Measurements from ENCODE around the gene GLI3. TPM values are rescaled to one million over a fixed set of nuclear protein-coding genes. Genes with fewer than 3 reads are reported as not detected.

Gene GLI3
- total RNA-seq, 1 donor from 2014 or later, result 17.1 TPM

DNA sequence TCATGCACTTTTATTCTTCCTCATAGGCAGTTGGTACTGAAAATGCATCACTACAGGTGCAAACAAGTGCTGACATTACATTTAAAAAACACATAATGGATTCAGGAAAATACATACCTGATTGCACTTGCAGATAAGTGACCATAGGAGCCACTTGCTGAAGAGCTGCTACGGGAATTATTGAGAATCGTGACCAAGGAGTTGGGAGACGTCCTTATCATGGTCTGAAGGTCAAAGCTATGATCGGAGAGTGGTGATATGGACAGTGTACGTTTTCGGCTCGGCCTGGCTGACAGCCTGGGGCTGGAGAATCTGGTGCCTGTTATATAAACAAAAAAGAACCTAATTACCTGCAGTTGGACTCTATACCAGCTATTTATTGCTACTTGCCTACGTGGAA is 197.1 kb downstream of the GLI3 start:
- DNase-seq (ENCODE audit: low spot score), result no peak

DNA sequence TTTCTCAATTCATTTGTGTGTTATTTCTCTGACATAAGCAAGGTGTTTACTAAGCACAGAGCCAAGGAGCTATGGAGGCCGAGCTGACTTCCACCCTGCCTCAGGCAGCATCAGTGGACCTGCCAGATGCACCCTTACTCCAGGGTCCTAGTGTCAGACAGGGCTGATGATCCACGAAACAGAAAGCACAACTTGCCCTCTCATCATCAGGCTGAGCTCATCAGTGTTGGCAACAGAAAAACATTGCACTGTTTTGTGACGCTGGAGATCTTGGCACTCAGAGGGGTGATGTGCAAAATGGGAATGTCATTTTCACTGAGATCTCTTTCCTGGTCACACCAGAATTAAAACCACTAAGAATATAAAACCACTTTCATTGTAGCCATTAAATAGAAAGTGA is 201.8 kb downstream of the GLI3 start:
- no peak for DNase-seq (ENCODE audit: low spot score)

DNA sequence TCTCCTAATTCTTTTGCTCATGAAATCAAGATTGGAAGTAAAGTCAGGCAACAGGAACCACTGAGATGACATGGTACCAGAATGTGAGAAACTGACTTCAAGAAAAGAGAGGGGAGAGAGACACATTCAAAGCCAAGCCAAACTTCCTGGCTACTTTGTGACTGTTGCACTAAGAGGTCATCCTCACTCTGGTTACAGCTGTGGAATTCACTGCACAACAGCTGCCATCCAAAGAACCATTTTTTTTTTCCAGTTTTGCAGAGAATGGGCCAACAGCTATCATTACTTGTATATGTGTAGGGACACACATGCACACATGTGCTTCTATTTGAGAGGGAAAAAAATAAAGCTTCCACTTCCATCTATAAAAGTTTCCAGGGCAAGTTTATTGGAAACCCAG is 203.5 kb downstream of the GLI3 start:
- DNase-seq (ENCODE audit: low spot score), result no peak

- DNase-seq (ENCODE audit: low spot score), result no peak
Observed at GRCh38 chr7:42029405-42029804, 207.6 kb downstream of the GLI3 start.

- no peak for DNase-seq (ENCODE audit: low spot score)
Observed at GRCh38 chr7:42027521-42027920, 209.5 kb downstream of the GLI3 start.

DNA sequence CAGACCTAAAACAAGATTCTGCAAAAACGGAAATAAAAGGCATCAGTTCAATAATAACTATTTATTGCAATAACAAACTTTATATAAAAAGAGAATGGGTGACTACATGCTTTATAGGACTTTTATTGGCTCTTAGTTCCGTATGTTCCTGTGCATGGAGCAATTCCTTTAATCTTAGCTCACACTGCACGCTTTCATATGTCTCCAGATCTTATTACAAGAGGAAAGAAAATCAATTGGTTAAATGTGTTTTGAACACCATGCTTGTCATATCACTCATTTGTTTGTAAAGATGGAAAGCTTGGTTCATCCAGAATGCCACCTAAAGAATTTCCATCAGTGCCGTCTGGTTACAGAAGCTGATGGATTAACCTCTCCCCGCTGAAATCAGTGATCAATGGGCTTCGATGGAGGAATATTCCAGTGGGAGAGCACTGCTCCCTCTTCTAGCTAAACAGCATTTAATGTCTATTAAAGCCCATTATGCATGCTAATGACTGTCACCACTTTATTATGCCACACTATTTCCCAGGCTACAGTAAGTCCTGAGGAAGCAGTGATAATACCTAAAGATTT is 210.3 kb downstream of the GLI3 start:
- DNase-seq (ENCODE audit: low spot score), result no peak

DNA sequence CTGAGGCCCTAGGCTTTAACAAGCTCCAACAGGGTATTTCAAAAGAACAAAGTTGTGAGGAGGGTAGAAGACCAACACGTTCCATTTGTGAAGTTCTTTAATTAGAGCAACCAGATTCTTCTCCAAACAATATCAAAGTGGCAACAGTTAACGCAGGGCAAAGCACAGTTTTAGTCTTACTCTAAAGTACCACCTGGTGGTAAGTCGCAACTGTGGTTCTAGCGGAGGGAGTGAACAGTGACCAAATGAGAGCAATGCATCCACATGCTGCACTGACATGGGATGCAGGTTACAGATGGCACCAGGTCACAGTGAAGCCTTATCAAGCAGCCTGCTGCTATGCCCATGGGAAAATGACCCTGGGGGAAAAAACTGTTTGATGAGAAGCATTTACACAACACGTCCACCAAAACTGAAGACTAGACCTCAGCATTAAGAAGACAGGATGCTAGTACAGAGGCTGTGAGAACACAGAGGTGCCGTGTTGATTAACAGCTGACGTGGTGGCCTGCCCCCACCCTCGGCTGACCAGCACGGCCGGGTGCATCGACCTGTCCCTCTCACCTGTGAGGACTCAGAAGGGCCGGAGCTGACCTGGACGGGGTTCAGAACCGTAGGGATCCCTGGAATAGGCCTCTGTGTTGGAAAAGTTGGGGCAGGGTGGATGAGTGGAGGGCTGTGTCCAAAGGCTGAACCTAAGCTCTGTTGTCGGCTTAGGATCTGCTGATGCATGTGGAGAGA is 211.2 kb downstream of the GLI3 start:
- DNase-seq (ENCODE audit: low spot score), result no peak

GRCh38 chr7:42024537-42024936 is 212.5 kb downstream of the GLI3 start:
- DNase-seq (ENCODE audit: low spot score), result no peak

DNA sequence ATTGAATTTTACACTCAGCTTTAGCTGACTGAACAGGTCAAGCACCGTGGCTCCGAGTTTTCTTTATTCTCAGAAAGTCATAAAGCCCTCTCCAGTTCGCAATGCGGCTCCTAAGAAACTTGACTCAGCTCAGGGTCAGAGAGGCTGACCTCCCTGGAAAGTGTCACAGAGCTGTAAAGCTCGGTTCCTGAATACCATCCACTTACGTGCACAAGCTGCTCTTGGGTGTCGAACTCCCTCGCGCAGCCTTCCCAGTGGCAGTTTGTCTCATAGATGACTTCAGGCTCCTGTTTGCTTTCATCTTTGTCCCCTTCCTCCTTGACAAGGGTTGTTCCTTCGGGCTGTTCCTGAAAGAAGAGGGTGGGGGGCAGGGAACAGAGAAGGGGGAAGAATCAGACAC is 213.7 kb downstream of the GLI3 start:
- DNase-seq (ENCODE audit: low spot score), result peak; percentile 10

GRCh38 chr7:42022791-42023190 is 214.2 kb downstream of the GLI3 start:
- no peak for DNase-seq (ENCODE audit: low spot score)

DNA sequence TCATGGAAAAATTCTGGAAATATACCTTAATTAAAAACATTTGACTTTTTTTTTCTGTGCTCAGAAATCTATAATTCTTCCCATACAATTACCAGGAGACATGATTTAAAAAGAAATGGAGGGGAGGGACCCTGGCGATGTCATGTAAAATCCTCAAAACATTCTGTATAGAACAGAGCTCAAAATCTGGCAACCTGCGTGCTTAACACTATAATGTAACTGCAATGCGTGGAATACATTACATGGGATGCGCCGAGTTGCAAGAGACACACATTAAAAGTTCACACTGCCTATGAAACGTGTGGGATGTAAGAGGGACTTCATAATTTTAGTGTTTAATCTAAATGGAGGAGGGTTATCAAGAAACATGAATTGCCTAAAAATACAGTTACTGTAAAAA is 215.0 kb downstream of the GLI3 start:
- DNase-seq (ENCODE audit: low spot score), result no peak

DNA sequence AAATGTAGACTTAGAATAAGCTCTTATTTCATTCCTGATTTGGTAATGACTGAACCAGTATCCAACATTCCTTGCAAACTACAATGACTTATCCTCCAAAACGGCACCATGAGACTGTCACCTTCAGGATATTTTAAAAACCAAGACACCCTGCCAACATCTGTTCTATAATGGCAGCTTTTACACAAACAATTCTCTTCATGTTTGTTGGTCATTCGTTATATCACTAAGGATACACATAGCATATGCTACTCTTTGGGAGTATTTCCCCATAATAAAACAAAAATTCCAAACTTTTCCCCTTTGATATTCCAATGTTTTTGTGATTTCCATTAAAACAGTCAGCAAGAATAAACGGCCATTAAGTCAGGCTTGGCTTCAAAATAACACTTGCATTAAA is 215.4 kb downstream of the GLI3 start:
- no peak for DNase-seq (ENCODE audit: low spot score)

DNA sequence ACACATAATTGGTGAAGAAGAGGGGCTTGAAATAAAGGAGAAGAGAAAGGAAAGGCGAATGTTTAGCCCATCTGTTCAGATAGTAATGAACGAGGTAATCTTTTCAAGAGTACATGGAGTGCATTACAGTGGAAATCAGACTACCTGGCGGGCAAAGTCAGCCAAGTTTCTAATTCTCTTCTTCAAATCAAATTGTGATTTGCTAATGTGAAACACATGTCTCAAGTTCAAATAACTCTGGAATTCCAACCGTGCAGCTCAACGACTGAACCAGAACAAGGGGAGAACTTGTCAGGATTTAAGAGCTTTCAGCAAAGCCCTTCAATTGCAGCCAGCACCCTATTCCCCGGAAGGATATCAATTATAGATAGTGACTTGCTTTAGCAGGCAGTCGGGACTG is 216.9 kb downstream of the GLI3 start:
- peak; percentile 49 for DNase-seq (ENCODE audit: low spot score)

DNA sequence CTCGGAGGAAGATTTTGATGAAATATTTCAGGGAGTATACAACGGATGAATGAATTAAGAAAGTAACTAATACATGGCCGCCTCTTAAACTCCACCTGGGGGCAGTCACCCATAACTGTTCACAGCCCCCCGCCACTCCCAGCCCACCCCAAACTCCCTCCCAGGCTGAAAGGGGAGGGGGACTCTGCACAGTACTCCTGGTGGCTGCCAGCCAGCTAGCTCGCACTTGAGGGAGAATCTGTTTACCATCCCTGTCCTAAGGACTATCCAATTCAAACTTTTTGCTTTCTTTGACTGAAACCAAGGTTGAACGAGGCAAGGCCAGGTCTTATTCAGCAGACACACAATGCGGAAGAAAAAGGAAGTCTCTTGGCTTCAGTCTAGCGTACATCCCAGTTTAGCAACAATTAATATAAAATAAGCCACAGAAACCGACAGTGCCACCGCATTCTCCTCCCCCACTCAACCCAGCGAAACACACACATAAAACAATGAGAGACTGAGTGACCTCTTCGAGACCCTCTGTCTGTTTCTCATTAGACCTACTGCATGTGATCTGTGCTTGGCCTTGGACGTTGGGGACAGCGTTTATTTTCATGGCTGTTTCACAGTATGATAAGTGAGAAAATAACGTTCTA is 219.5 kb downstream of the GLI3 start:
- no peak for DNase-seq (ENCODE audit: low spot score)

DNA sequence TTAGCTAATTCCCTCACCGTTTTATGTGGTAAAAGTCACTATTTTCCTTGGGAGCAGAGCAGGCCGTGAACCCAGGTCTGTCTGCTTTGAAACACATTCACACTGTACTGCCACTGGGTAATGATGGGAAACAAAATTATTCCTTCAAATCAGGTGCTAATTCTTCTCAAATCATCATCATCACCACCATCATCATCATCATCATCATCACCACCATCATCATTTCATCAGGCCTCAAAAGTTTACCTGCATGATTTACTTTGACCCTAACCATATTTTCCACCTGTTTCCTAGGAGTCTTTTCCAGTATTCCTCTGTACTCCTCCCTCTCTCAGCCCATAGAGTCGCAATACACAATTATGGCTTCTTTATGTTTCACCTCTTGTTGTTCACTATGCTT is 220.5 kb downstream of the GLI3 start:
- no peak for DNase-seq (ENCODE audit: low spot score)

DNA sequence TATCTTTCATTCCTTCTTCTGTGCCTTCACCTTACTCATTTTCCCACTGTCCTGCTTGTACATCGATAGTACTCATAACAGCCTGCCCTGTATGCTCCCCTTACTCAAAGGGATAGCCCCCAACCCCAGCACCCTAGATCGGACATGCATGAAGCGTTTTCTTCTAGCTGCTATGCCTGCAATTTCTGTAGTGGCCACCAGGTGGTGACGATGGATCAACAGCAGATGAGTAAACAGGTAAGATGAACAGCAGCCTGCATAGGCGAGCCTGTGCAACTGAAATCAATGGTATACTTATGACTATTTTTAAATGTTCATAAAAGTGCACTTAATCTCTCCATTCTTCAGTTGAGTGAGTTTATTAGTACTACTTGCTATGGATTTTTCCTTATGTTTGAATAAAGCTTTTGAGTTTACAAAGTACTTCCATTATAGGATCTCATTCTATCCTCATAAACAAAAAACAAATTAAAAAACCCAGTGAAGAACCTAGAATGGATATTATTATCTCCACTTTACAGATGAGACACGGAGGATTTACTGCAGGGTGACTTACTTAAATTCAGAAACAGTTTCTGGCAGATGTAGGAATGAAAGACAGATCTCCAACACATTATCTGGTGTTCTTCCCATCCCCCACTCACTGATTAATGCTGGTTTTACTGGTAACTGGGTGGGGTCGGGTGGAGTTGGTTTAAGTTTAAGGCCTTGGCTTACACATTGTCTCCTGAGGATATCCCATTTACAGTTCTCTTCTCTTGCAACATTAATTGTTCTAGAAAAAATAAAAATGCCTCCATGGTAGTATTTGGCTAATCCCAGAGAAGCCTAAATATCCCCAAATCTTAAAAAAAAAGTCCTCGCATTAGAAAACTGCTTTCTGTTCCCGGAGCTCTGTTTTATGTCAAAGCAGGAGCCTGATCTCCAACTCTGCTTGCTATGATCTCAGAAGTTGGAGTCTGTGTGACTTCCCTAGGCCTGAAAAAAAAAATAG is 222.1 kb downstream of the GLI3 start:
- peak; percentile 97 for DNase-seq (ENCODE audit: low spot score)

DNA sequence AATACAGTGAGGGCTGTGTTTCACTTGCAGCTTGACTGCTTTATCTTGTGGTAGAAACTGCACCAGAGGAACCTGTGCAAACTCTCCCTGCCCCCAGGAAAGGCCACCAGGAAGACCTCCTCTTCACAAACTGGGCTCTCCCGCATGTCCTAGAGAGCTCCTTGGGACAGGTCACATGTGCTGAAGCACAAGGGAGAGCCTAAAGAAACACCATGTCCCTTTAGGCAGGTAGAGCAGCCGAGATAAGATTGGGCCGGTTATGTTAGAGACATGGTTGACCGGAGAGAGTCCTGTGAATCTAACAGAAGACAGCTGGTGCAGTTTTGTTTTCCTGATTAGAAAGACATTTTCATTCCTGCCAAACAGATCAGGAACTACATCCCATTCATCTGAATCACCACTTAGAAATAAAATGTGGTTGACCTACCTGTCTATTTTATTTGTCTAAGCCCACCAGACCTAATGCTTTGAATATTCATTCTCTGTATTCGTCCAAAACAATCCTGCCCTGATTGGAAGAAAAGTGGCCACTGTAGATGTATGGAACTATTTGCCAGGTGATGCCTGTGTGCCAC is 224.1 kb downstream of the GLI3 start:
- no peak for DNase-seq (ENCODE audit: low spot score)

GRCh38 chr7:42012313-42012712 is 224.7 kb downstream of the GLI3 start:
- DNase-seq (ENCODE audit: low spot score), result no peak

GRCh38 chr7:42011846-42012245 is 225.2 kb downstream of the GLI3 start:
- no peak for DNase-seq (ENCODE audit: low spot score)

DNA sequence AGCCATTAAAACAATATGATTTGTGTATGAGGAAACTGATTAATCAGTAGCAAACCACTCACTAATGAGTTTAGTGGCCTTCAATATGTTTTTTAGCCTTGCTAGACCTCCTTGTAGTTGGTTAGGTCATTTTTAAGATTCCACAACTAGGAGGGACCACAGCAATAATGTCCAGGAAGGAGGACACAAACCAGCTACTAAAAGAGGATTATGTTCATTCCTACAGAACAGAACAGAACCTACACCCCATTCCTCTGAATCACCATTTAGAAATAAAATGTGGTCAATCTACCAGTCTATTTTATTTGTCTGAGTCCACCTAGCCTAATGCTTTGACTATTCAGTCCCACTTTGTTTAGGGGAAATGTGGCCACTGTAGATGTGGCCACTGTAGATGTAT is 226.3 kb downstream of the GLI3 start:
- DNase-seq (ENCODE audit: low spot score), result peak; percentile 40

- no peak for DNase-seq (ENCODE audit: low spot score)
Observed at GRCh38 chr7:42006801-42007513, 230.1 kb downstream of the GLI3 start.
